ENCODE measurements around the gene EPHA7. TPM values are rescaled to one million over a fixed set of nuclear protein-coding genes. Genes with fewer than 3 reads are reported as not detected.

EPHA7 gene
- total and polyA plus RNA-seq, 2 donors from 2014 or later, result 2.6 to 27.0 TPM

GRCh38 chr6:93388070-93388469 lies 31.3 kb downstream of the EPHA7 start:
- Histone ChIP-seq H3K9me3 (ENCODE audit: control insufficient read depth in 2 of 3, insufficient read depth in 1 of 3, low read length in 3 of 3) (no peaks in the 10 kb centered on the region), H3K9ac (ENCODE audit: low read length in 3 of 3) (no peak overlapping the region), H3K4me3 (ENCODE audit: low read length in 3 of 3) (no peak overlapping the region), H3K4me1 (ENCODE audit: control insufficient read depth in 2 of 3, insufficient read depth in 2 of 3, low read depth in 1 of 3, low read length in 3 of 3) (peaks cover 0 to 3% (median 0%) of the 10 kb centered on the region in 3 donors), H3K27me3 (ENCODE audit: control insufficient read depth, insufficient read depth, low read length) (no peaks in the 10 kb centered on the region), H3K36me3 (ENCODE audit: control insufficient read depth in 2 of 3, insufficient read depth in 3 of 3, low read length in 3 of 3) (no peaks in the 10 kb centered on the region), H3K27ac (ENCODE audit: low read depth in 2 of 2, low read length in 2 of 2) (no peak overlapping the region)
- no peak for DNase-seq
- intact Hi-C loops (cut with DNase I), result no loop called here
- TF ChIP-seq CTCF (IDR thresholded peaks at IDR 0.05; ENCODE audit: borderline replicate concordance, extremely low read depth, insufficient read depth), result no peak
- no peak for FAIRE-seq

GRCh38 chr6:93376026-93376540 lies 43.3 kb downstream of the EPHA7 start:
- Histone ChIP-seq H3K9ac (ENCODE audit: low read length in 3 of 3) (no peak overlapping the region), H3K27me3 (ENCODE audit: control insufficient read depth, insufficient read depth, low read length) (no peaks in the 10 kb centered on the region), H3K27ac (ENCODE audit: low read depth in 2 of 2, low read length in 2 of 2) (no peak overlapping the region), H3K9me3 (ENCODE audit: control insufficient read depth in 2 of 3, insufficient read depth in 1 of 3, low read length in 3 of 3) (no peaks in the 10 kb centered on the region), H3K36me3 (ENCODE audit: control insufficient read depth in 2 of 3, insufficient read depth in 3 of 3, low read length in 3 of 3) (no peaks in the 10 kb centered on the region), H3K4me1 (ENCODE audit: control insufficient read depth in 2 of 3, insufficient read depth in 2 of 3, low read depth in 1 of 3, low read length in 3 of 3) (no peaks in the 10 kb centered on the region), H3K4me3 (ENCODE audit: low read length in 3 of 3) (no peak overlapping the region)
- FAIRE-seq, result no peak
- no peak for TF ChIP-seq CTCF (IDR thresholded peaks at IDR 0.05; ENCODE audit: borderline replicate concordance, extremely low read depth, insufficient read depth)
- no peak for DNase-seq
- intact Hi-C loops (cut with DNase I), result no loop called here

- H3K9ac ChIP-seq (ENCODE audit: low read length in 3 of 3), result no peak overlapping the region
- intact Hi-C loops (cut with DNase I), result no loop called here
- no peaks in the 10 kb centered on the region for H3K27me3 ChIP-seq (ENCODE audit: control insufficient read depth, insufficient read depth, low read length)
- no peaks in the 10 kb centered on the region for H3K36me3 ChIP-seq (ENCODE audit: control insufficient read depth in 2 of 3, insufficient read depth in 3 of 3, low read length in 3 of 3)
- no peaks in the 10 kb centered on the region for H3K9me3 ChIP-seq (ENCODE audit: control insufficient read depth in 2 of 3, insufficient read depth in 1 of 3, low read length in 3 of 3)
- no peak overlapping the region for H3K27ac ChIP-seq (ENCODE audit: low read depth in 2 of 2, low read length in 2 of 2)
- no peaks in the 10 kb centered on the region for H3K4me1 ChIP-seq (ENCODE audit: control insufficient read depth in 2 of 3, insufficient read depth in 2 of 3, low read depth in 1 of 3, low read length in 3 of 3)
- H3K4me3 ChIP-seq (ENCODE audit: low read length in 3 of 3), result no peak overlapping the region
- DNase-seq, result no peak
- FAIRE-seq, result peak; percentile 46
- no peak for TF ChIP-seq CTCF (IDR thresholded peaks at IDR 0.05; ENCODE audit: borderline replicate concordance, extremely low read depth, insufficient read depth)
Measured at GRCh38 chr6:93373445-93373844, 45.9 kb downstream of the EPHA7 start.

GRCh38 chr6:93371756-93372155 lies 47.6 kb downstream of the EPHA7 start:
- no peaks in the 10 kb centered on the region for H3K27me3 ChIP-seq (ENCODE audit: control insufficient read depth, insufficient read depth, low read length)
- DNase-seq (no peak), FAIRE-seq (no peak)
- H3K4me3 ChIP-seq (ENCODE audit: low read length in 3 of 3), result no peak overlapping the region
- intact Hi-C loops (cut with DNase I), result no loop called here
- H3K27ac ChIP-seq (ENCODE audit: low read depth in 2 of 2, low read length in 2 of 2), result no peak overlapping the region
- TF ChIP-seq CTCF (IDR thresholded peaks at IDR 0.05; ENCODE audit: borderline replicate concordance, extremely low read depth, insufficient read depth), result no peak
- H3K9me3 ChIP-seq (ENCODE audit: control insufficient read depth in 2 of 3, insufficient read depth in 1 of 3, low read length in 3 of 3), result no peaks in the 10 kb centered on the region
- no peaks in the 10 kb centered on the region for H3K4me1 ChIP-seq (ENCODE audit: control insufficient read depth in 2 of 3, insufficient read depth in 2 of 3, low read depth in 1 of 3, low read length in 3 of 3)
- H3K9ac ChIP-seq (ENCODE audit: low read length in 3 of 3), result no peak overlapping the region
- H3K36me3 ChIP-seq (ENCODE audit: control insufficient read depth in 2 of 3, insufficient read depth in 3 of 3, low read length in 3 of 3), result no peaks in the 10 kb centered on the region
